KOPT-K1 (cell line): ENCODE results near the gene PPP2R5B.

Source experiments
- H3K27ac ChIP-seq: fragments of 200-600 bp; sonication (generic); 2 replicates; pipeline ENCODE4 v1.5.1; 2016; ENCODE audit warnings: antibody characterized with exemption, mild to moderate bottlenecking, low read depth, low read length; ENCODE audit not compliant: poor library complexity, severe bottlenecking
- H3K36me3 ChIP-seq: fragments of 200-600 bp; sonication (generic); 2 replicates; pipeline ENCODE4 v1.5.1; 2017; ENCODE audit warnings: antibody characterized with exemption, mild to moderate bottlenecking, low read length, moderate library complexity; ENCODE audit not compliant: insufficient read depth
- H3K9me3 ChIP-seq: fragments of 200-600 bp; sonication (generic); 2 replicates; pipeline ENCODE4 v1.5.1; 2017; ENCODE audit warnings: antibody characterized with exemption, low read length, mild to moderate bottlenecking; ENCODE audit not compliant: insufficient read depth, poor library complexity, severe bottlenecking

Gene PPP2R5B

GRCh38 chr11:64910451-64911093, 13.9 kb upstream of the PPP2R5B start:
- H3K36me3 ChIP-seq: peaks cover 81% of the 10 kb centered on the region
- no peak overlapping the region for H3K27ac ChIP-seq
- H3K9me3 ChIP-seq: no peaks in the 10 kb centered on the region

GRCh38 chr11:64911142-64911541, 13.3 kb upstream of the PPP2R5B start:
- Histone ChIP-seq H3K27ac (no peak overlapping the region), H3K9me3 (no peaks in the 10 kb centered on the region), H3K36me3 (peaks cover 75% of the 10 kb centered on the region)

DNA sequence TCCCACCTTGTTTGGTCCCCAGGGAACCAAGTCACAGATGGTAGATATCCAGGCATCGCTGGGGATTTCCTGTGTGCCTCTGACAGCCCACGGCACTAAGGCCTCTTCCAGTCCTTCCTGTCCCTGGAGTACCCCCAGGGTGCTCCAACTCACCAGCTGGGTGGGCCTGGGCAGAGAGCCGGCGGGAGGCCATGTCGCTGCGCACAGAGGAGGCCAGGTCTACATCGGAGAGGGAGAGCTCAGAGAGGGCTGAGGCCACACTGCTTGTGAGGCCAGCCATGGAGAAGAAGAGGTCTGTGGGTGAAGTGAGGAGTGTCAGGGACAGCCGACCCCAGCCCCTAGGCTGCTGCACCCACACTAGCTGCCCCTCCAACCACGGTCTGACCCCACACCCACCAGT, 12.8 kb upstream of the PPP2R5B start:
- peaks cover 70% of the 10 kb centered on the region for H3K36me3 ChIP-seq
- no peaks in the 10 kb centered on the region for H3K9me3 ChIP-seq
- no peak overlapping the region for H3K27ac ChIP-seq

GRCh38 chr11:64913171-64913727, 11.2 kb upstream of the PPP2R5B start:
- H3K36me3 ChIP-seq: peaks cover 55% of the 10 kb centered on the region
- H3K27ac ChIP-seq: no peak overlapping the region
- no peaks in the 10 kb centered on the region for H3K9me3 ChIP-seq

GRCh38 chr11:64914123-64914522, 10.4 kb upstream of the PPP2R5B start:
- Histone ChIP-seq H3K36me3 (peaks cover 48% of the 10 kb centered on the region), H3K27ac (no peak overlapping the region), H3K9me3 (no peaks in the 10 kb centered on the region)

DNA sequence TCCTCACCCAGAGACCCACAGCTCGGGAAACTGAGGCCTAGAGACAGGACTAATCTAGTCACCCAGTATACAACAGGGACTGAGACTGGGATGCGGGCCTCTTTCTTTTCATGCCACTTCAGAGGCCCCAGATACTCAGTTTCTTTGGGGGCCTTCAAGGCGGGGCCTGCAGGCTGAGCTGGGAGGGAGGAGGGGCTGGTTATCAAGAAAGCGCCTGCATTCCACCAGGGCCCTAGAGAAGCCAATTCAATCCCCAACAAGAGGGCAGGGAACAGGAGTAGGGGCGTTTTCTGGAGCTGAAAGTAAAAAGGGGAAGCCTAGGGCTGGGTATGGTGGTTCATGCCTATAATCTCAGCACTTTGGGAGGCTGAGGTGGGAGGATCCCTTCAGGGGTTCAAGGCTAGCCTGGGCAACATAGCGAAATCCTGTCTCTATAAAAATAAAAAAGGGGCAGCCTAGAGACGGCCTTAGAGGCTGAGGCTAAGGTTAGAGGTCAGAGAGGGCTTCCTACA, 9.1 kb upstream of the PPP2R5B start:
- Histone ChIP-seq H3K9me3 (no peaks in the 10 kb centered on the region), H3K27ac (peak overlapping the region; percentile 76), H3K36me3 (peaks cover 35% of the 10 kb centered on the region)

DNA sequence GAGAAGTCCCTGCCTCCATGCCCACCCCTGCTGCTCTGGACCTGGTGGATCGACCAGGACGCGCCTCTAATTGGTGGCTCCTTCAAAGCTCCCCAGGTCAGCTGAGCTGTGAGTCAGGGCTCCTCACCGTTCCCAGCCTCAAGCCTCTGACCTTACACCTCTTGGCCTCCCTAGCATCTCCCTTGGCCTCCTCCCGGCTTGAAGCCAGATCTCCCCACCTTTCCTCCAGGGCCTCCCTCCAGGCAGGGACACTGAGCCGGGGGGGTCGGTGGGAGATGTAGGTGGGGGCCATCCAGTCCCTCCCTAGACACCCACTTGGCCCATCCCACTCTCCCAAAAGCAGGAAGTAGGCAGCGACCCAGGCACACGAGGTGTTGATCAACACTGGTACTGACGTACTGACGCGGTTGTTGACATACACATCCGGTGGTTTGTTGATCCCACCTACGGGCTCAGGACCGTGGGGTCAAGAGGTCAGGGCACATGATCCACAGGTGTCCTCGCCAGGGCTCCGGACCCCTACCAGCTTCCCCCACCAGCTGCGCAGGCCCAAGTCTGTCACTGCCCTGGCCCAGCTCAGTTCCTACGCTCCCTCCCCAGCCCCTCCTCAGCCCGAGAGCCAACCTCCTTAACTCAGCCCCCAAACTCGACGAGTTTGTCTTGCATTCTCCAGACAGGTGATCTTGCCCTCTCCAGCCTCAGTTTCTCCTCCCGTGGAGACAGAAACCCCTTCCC, 8.3 kb upstream of the PPP2R5B start:
- Histone ChIP-seq H3K27ac (peak overlapping the region; percentile 76), H3K36me3 (peaks cover 27% of the 10 kb centered on the region), H3K9me3 (no peaks in the 10 kb centered on the region)

- H3K27ac ChIP-seq: peak within 1 kb of the TSS; percentile 76
- no peaks in the 10 kb centered on the region for H3K9me3 ChIP-seq
- H3K36me3 ChIP-seq: peaks cover 19% of the 10 kb centered on the region
These were observed 7.5 kb upstream of the PPP2R5B start, which contains the start of gene ATG2A for GRCh38 chr11:64916775-64917662. Gene ATG2A, minus strand, starts transcription at chr11:64917209. Its CDS starts 74 bp downstream, at chr11:64917135.

DNA sequence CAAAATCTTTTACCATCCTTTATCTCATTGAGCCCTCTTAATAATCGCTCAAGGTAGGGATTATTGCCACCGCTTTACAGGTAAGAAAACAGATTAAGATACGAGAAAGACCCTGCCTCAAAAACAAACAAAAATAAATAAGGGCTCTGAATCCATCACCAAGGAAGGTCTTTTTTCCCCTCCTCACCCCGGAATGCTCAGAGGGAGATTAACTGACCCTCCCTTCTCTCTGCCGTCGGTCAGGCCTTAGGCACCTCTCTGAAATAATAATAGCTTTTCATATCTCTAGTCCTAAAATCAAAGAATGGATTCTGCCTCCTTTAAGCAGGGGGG, 6.9 kb upstream of the PPP2R5B start:
- H3K36me3 ChIP-seq: peaks cover 14% of the 10 kb centered on the region
- peak overlapping the region; percentile 51 for H3K27ac ChIP-seq
- no peaks in the 10 kb centered on the region for H3K9me3 ChIP-seq

DNA sequence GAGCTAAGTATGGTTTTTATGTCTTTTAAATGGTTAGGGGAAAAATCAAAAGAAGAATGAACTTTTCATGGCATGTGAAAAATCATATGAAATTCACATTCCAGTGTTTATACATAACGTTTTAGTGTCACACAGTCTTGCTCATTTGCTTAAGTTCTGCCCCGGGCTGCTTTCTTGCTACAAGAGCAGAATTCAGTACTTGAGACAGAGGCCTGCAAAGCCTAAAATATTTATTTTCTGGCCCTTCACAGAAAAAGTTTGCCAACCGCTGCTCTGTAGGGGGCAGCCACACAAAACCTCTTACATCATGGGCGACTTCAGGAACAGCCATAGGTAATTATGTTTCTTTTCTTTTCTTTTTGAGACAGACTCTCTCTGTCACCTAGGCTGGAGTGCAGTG, 6.5 kb upstream of the PPP2R5B start:
- H3K27ac ChIP-seq: peak overlapping the region; percentile 51

DNA sequence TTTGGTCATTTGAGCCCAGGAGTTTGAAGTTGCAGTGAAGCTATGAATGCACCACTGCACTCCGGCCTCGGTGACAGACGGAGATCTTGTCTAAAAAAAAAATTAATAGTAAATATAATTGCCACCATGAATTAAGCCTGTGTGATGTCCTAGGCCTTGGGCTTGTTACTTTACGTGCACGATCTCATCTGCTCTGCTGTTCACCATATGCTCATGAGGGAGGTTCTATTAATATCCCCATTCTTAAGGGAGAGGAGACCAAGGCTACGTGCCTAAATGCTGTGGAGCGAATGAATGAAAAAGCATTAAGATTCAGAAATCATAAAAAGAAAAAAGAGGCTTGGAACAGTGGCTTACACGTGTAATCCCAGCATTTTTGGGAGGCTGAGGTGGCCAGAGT, 4.9 kb upstream of the PPP2R5B start:
- H3K9me3 ChIP-seq: no peaks in the 10 kb centered on the region
- H3K27ac ChIP-seq: no peak overlapping the region

More for the DNA sequence above, 6.5 kb upstream of the PPP2R5B start:
- H3K36me3 ChIP-seq: peaks cover 10% of the 10 kb centered on the region
- no peaks in the 10 kb centered on the region for H3K9me3 ChIP-seq

GRCh38 chr11:64920124-64920523, 4.4 kb upstream of the PPP2R5B start:
- no peaks in the 10 kb centered on the region for H3K9me3 ChIP-seq
- no peaks in the 10 kb centered on the region for H3K36me3 ChIP-seq
- no peak overlapping the region for H3K27ac ChIP-seq

More for the DNA sequence above, 4.9 kb upstream of the PPP2R5B start:
- no peaks in the 10 kb centered on the region for H3K36me3 ChIP-seq

- no peaks in the 10 kb centered on the region for H3K36me3 ChIP-seq
- no peaks in the 10 kb centered on the region for H3K9me3 ChIP-seq
- no peak overlapping the region for H3K27ac ChIP-seq
These were observed 3.1 kb upstream of the PPP2R5B start for GRCh38 chr11:64921384-64921783.

DNA sequence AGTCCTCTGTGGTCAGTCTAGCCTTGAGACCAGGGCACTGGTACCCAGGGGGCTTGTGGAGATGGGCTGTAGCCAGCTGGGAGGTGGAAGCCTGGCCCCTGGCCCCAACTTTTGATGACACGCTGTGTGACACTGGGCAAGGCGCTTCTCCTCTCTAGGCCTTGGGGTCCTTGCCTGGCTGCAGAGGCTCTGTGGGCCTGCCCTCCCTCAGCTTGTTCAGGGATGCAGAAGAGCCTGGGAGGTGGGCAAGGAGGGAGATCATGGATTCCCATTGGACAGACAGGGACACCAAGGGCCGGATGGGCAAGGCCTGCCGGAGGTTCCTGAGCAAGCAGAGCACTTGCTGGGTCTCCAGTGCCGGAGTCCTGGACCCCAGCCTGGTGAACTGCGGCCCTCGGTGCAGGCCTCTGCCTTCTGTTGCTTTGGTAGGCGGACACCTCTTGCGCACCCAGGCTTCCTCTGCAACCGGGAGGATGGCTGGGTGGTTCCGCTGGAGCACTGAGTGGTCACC, 1.3 kb upstream of the PPP2R5B start:
- H3K27ac ChIP-seq: no peak overlapping the region

More for the DNA sequence above, 1.3 kb upstream of the PPP2R5B start:
- H3K36me3 ChIP-seq: no peaks in the 10 kb centered on the region
- H3K9me3 ChIP-seq: no peaks in the 10 kb centered on the region
